GM23338 (cell line): ENCODE measurements around the gene AIF1L. TPM values are rescaled to one million over a fixed set of nuclear protein-coding genes. Genes with fewer than 3 reads are reported as not detected.

Source experiments
- ATAC-seq: fragments of 200-7000 bp; cut with Tn5 transposase; 3 replicates; pipeline ENCODE4 v1.9.1; 2020
- DNase-seq: peaks from one replicate; pipeline ENCODE4 v3.0.0-alpha.2; 2015; ENCODE audit warnings: low spot score
- H2AFZ ChIP-seq: fragments of 200-600 bp; sonication (generic); 2 replicates; pipeline ENCODE4 v1.8.0; 2016; ENCODE audit warnings: antibody characterized with exemption, mild to moderate bottlenecking, moderate library complexity
- H3F3A ChIP-seq: fragments of 200-600 bp; sonication (generic); replicated peaks from 2 replicates; pipeline ENCODE4 v1.8.0; 2017; ENCODE audit warnings: antibody characterized with exemption, mixed run types, low read depth
- H3K27ac ChIP-seq: fragments of 200-600 bp; sonication (generic); 2 replicates; pipeline ENCODE4 v1.6.1; 2016; ENCODE audit warnings: low read depth
- H3K27me3 ChIP-seq: fragments of 200-600 bp; sonication (generic); 2 replicates; pipeline ENCODE4 v1.8.0; 2016; ENCODE audit warnings: mild to moderate bottlenecking, mixed run types, moderate library complexity; ENCODE audit not compliant: insufficient read depth
- H3K36me3 ChIP-seq: fragments of 200-600 bp; sonication (generic); 2 replicates; pipeline ENCODE4 v1.8.0; 2016; ENCODE audit warnings: mild to moderate bottlenecking; ENCODE audit not compliant: insufficient read depth
- H3K4me1 ChIP-seq: fragments of 200-600 bp; sonication (generic); 2 replicates; pipeline ENCODE4 v1.8.0; 2016; ENCODE audit warnings: mild to moderate bottlenecking, moderate library complexity; ENCODE audit not compliant: insufficient read depth
- H3K4me2 ChIP-seq: fragments of 200-600 bp; sonication (generic); 2 replicates; pipeline ENCODE4 v1.7.1; 2017; ENCODE audit warnings: mixed run types
- H3K4me3 ChIP-seq: fragments of 200-600 bp; sonication (generic); 2 replicates; pipeline ENCODE4 v1.6.1; 2016; ENCODE audit warnings: mixed run types
- H3K79me2 ChIP-seq: fragments of 200-600 bp; sonication (generic); replicated peaks from 2 replicates; pipeline ENCODE4 v1.8.0; 2017; ENCODE audit warnings: mild to moderate bottlenecking; ENCODE audit not compliant: insufficient read depth
- H3K9me2 ChIP-seq: fragments of 200-600 bp; sonication (generic); 2 replicates; pipeline ENCODE4 v1.8.0; 2017; ENCODE audit not compliant: insufficient read depth
- H4K20me1 ChIP-seq: fragments of 200-600 bp; sonication (generic); replicated peaks from 2 replicates; pipeline ENCODE4 v1.8.0; 2017; ENCODE audit warnings: mild to moderate bottlenecking; ENCODE audit not compliant: insufficient read depth
- H3K27ac Mint-ChIP-seq: 2 replicates; pipeline ENCODE4 v1.8.0; 2020; ENCODE audit warnings: inconsistent platforms, mild to moderate bottlenecking, moderate library complexity, mixed read lengths
- H3K27me3 Mint-ChIP-seq: 3 replicates; pipeline ENCODE4 v1.8.0; 2022; ENCODE audit warnings: low read depth, mild to moderate bottlenecking, moderate library complexity, mixed read lengths, inconsistent platforms; ENCODE audit not compliant: insufficient read depth, poor library complexity
- H3K36me3 Mint-ChIP-seq: 3 replicates; pipeline ENCODE4 v1.8.0; 2021; ENCODE audit warnings: low read depth, mild to moderate bottlenecking, inconsistent platforms, moderate library complexity, mixed read lengths
- H3K4me1 Mint-ChIP-seq: 3 replicates; pipeline ENCODE4 v1.8.0; 2020; ENCODE audit warnings: mild to moderate bottlenecking, inconsistent platforms, mixed read lengths
- H3K4me3 Mint-ChIP-seq: 3 replicates; pipeline ENCODE4 v1.8.0; 2021; ENCODE audit warnings: moderate library complexity, mild to moderate bottlenecking, inconsistent platforms, mixed read lengths
- H3K9me3 Mint-ChIP-seq: 3 replicates; pipeline ENCODE4 v1.8.0; 2020; ENCODE audit warnings: moderate library complexity, mild to moderate bottlenecking, inconsistent platforms, mixed read lengths
- CREB1 ChIP-seq: fragments of 250-450 bp; sonication (Bioruptor Pico); IDR thresholded peaks from 2 replicates; pipeline ENCODE4 v1.5.0; 2020; ENCODE audit warnings: low read depth, mild to moderate bottlenecking, moderate library complexity
- CTCF ChIP-seq, 2 experiments: fragments of 200-600 bp in 1 of 2; sonication (generic) in 1 of 2; conservative IDR thresholded peaks; 2 replicates each; pipeline versions ENCODE4 v1.5.1 to v1.6.1; 2016 to 2017; ENCODE audit warnings: antibody characterized with exemption in 2 of 2, low read depth in 2 of 2, mild to moderate bottlenecking in 2 of 2, moderate library complexity in 1 of 2
- ETS1 ChIP-seq: IDR thresholded peaks from 2 replicates; pipeline ENCODE4 v1.6.1; 2016; ENCODE audit warnings: antibody characterized with exemption
- EZH2 ChIP-seq: fragments of 200-600 bp; sonication (generic); IDR thresholded peaks from one replicate; pipeline ENCODE4 v1.8.0; 2017; ENCODE audit warnings: antibody characterized with exemption, mild to moderate bottlenecking, low read depth; ENCODE audit not compliant: unreplicated experiment
- EZH2phosphoT487 ChIP-seq: fragments of 200-600 bp; sonication (generic); IDR thresholded peaks from one replicate; pipeline ENCODE4 v1.8.1; 2018; ENCODE audit warnings: antibody characterized with exemption; ENCODE audit not compliant: unreplicated experiment
- JUNB ChIP-seq: IDR thresholded peaks from one replicate; pipeline ENCODE4 v1.6.1; 2016; ENCODE audit warnings: antibody characterized with exemption; ENCODE audit not compliant: unreplicated experiment
- NANOG ChIP-seq: IDR thresholded peaks from 2 replicates; pipeline ENCODE4 v1.6.1; 2016; ENCODE audit warnings: antibody characterized with exemption, borderline replicate concordance
- POLR2AphosphoS5 ChIP-seq: IDR thresholded peaks from 2 replicates; pipeline ENCODE4 v1.6.1; 2016; ENCODE audit warnings: antibody characterized with exemption, low read depth
- REST ChIP-seq: IDR thresholded peaks from one replicate; pipeline ENCODE4 v1.6.1; 2018; ENCODE audit warnings: antibody characterized with exemption; ENCODE audit not compliant: unreplicated experiment
- STAT1 ChIP-seq: IDR thresholded peaks from one replicate; pipeline ENCODE4 v1.6.1; 2016; ENCODE audit warnings: antibody characterized with exemption; ENCODE audit not compliant: unreplicated experiment
- ZNF114 ChIP-seq: fragments of 250-450 bp; sonication (Bioruptor Pico); IDR thresholded peaks from 2 replicates; pipeline ENCODE4 v1.5.0; 2020; ENCODE audit warnings: mild to moderate bottlenecking, moderate library complexity
- ZNF331 ChIP-seq: fragments of 250-450 bp; sonication (Bioruptor Pico); IDR thresholded peaks from 2 replicates; pipeline ENCODE4 v1.5.0; 2020; ENCODE audit warnings: low read depth, mild to moderate bottlenecking, moderate library complexity
- ZNF462 ChIP-seq: fragments of 250-450 bp; sonication (Bioruptor Pico); IDR thresholded peaks from 2 replicates; pipeline ENCODE4 v1.5.0; 2020; ENCODE audit warnings: mild to moderate bottlenecking, moderate library complexity
- polyA plus RNA-seq: library from polyadenylated mRNA; unstranded; fragments of >200 nt; fragmentation: Nextera tagmentation; extraction: Ambion mirVana; gene quantifications from 2 replicates; pipeline ENCODE4 v1.2.1, GENCODE V29; 2016
- total RNA-seq: library from RNA; depleted of rRNA; stranded (reverse); fragments of >200 nt; shearing (Covaris generic); gene quantifications from 2 replicates; pipeline ENCODE4 v1.2.3, GENCODE V29; 2014

Gene AIF1L
- total and polyA plus RNA-seq, 2 experiments from 2014 or later, result 76.4 to 87.8 TPM

GRCh38 chr9:131167146-131167692 lies 70.9 kb downstream of the AIF1L start:
- Histone ChIP-seq H3K4me1 (no peaks in the 10 kb centered on the region), H3K27ac (no peak overlapping the region), H3K79me2 (no peaks in the 10 kb centered on the region; the same call in none of the 2 replicates), H3K9me2 (no peaks in the 10 kb centered on the region), H3K4me2 (no peak overlapping the region), H4K20me1 (peaks cover 13% of the 10 kb centered on the region; the same call in 1 of the 2 replicates), H3K36me3 (peaks cover 19% of the 10 kb centered on the region), H3F3A (no peaks in the 10 kb centered on the region), H3K27me3 (no peaks in the 10 kb centered on the region), H2AFZ (no peak overlapping the region), H3K4me3 (no peak overlapping the region)
- peaks cover 35% of the 10 kb centered on the region for H3K36me3 Mint-ChIP-seq
- no peaks in the 10 kb centered on the region for H3K4me1 Mint-ChIP-seq
- H3K27ac Mint-ChIP-seq, result no peak overlapping the region
- H3K4me3 Mint-ChIP-seq, result no peak overlapping the region
- ATAC-seq (no peak), DNase-seq (no peak)
- TF ChIP-seq ZNF462 (CRISPR knock-in tag) (no peak), NANOG (no peak), JUNB (no peak), ZNF114 (no peak), EZH2phosphoT487 (no peak), POLR2AphosphoS5 (no peak), ETS1 (no peak), CREB1 (CRISPR knock-in tag) (no peak), CTCF (conservative IDR thresholded peaks at IDR 0.05; ENCODE audit: low read depth in 2 of 2) (no peak), EZH2 (no peak), ZNF331 (CRISPR knock-in tag) (no peak), REST (no peak), STAT1 (no peak)
- H3K27me3 Mint-ChIP-seq, result no peaks in the 10 kb centered on the region
- no peaks in the 10 kb centered on the region for H3K9me3 Mint-ChIP-seq
